ACHN (cell line): Measurements from ENCODE around the gene C3orf20.
"Not testable (repeated sequence)": the region's sequence is repeated elsewhere in the genome, so short reads cannot be mapped to it uniquely, and the experiment has no call there.

Experiments
- DNase-seq: peaks from one replicate; pipeline ENCODE4 v3.0.0-alpha.2; 2015
- in situ Hi-C: cut with HindIII; loops from 2 replicates; pipeline ENCODE4 v1.10.0; 2017; ENCODE audit warnings: low sequenced_read_pairs, low pct_ligation_motif_present, low pct_unique_long_range_greater_than_20kb

The C3orf20 gene

GRCh38 chr3:14647976-14648955, 26.7 kb upstream of the C3orf20 start:
- no peak for DNase-seq
- in situ Hi-C loops: no loop called here

GRCh38 chr3:14649466-14649865, 25.5 kb upstream of the C3orf20 start:
- in situ Hi-C loops: no loop called here

GRCh38 chr3:14650193-14650592, 24.7 kb upstream of the C3orf20 start:
- in situ Hi-C loops: no loop called here
- no peak for DNase-seq

More at GRCh38 chr3:14649466-14649865, 25.5 kb upstream of the C3orf20 start:
- peak; percentile 52 for DNase-seq

GRCh38 chr3:14651440-14652251, 23.3 kb upstream of the C3orf20 start, which contains the start of gene CCDC174:
CCDC174 (plus strand) TSS chr3:14651762; CDS start chr3:14651837, 75 bp downstream.
- in situ Hi-C loops: no loop called here
- DNase-seq: peak; percentile 96

- DNase-seq, in situ Hi-C loops: not testable (repeated sequence)
These were observed 22.5 kb upstream of the C3orf20 start for GRCh38 chr3:14652360-14652907.

GRCh38 chr3:14657579-14657978, 17.4 kb upstream of the C3orf20 start:
- in situ Hi-C loops: no loop called here
- DNase-seq: no peak

- in situ Hi-C loops: no loop called here
These were observed 16.0 kb upstream of the C3orf20 start for GRCh38 chr3:14658978-14659377.

GRCh38 chr3:14660942-14661341, 14.0 kb upstream of the C3orf20 start:
- no peak for DNase-seq
- in situ Hi-C loops: no loop called here

More at GRCh38 chr3:14658978-14659377, 16.0 kb upstream of the C3orf20 start:
- DNase-seq: no peak

GRCh38 chr3:14663396-14664135, 11.4 kb upstream of the C3orf20 start:
- no peak for DNase-seq
- in situ Hi-C loops: no loop called here

- DNase-seq: no peak
- in situ Hi-C loops: no loop called here
These were observed 10.8 kb upstream of the C3orf20 start for GRCh38 chr3:14664170-14664569.

GRCh38 chr3:14672588-14672987, 2.4 kb upstream of the C3orf20 start:
- DNase-seq: no peak
- in situ Hi-C loops: no loop called here

- in situ Hi-C loops: no loop called here
These were observed 1.9 kb downstream of the C3orf20 start for GRCh38 chr3:14676881-14677280.

GRCh38 chr3:14678015-14678503, 3.1 kb downstream of the C3orf20 start:
- in situ Hi-C loops: no loop called here
- DNase-seq: no peak

More at GRCh38 chr3:14676881-14677280, 1.9 kb downstream of the C3orf20 start:
- no peak for DNase-seq

GRCh38 chr3:14680115-14680514, 5.2 kb downstream of the C3orf20 start:
- in situ Hi-C loops: no loop called here

GRCh38 chr3:14680716-14681115, 5.8 kb downstream of the C3orf20 start:
- in situ Hi-C loops: no loop called here
- DNase-seq: no peak

More at GRCh38 chr3:14680115-14680514, 5.2 kb downstream of the C3orf20 start:
- DNase-seq: no peak

- no peak for DNase-seq
- in situ Hi-C loops: no loop called here
These were observed 9.5 kb downstream of the C3orf20 start for GRCh38 chr3:14684447-14684846.

GRCh38 chr3:14685179-14685578, 10.2 kb downstream of the C3orf20 start:
- no peak for DNase-seq
- in situ Hi-C loops: no loop called here

GRCh38 chr3:14687360-14687759, 12.4 kb downstream of the C3orf20 start:
- in situ Hi-C loops: no loop called here
- DNase-seq: no peak
